Measurements from ENCODE around the gene RAB40C.

RAB40C gene

DNA sequence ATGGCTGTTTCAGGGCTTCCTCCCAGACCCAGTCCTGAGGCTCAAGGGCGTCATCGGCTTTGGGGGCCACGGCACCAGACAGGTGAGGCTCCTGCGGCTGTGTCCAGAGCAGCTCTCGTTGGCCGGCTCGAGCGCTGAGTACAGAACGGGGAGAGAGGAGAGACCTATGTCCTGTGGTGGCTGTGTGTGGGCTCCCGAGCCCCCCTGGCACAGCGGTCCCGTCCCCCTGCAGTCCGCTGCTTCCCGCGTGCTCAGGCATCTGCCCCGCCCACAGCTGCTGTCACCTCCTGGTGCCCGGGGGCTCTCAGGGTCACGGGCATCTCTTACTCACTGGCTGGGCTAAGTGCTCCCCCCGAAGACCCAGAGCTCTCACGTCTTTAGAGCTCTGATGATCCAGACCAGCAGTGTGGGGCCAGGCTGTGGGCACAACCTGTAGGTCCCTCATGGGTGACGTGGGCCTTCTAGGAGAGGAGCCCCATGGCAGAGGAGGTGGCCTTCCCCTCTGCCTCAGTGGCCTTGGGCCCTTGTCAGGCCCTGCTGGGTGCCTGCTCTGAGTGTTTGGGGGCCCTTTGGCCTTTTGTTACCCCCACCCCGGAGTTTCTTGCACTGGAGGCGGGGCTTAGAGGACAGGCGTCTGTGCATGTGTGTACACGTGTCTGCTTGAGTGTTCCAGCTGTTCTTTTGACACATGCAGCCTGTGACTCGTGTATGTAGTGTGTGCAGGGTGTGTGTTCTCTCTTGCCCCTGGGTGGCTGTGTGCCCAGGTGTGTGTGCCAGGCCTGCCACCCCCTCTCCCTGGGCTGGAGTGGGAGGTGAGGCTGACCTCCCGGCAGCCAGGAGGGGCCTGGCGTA is 62.8 kb downstream of the RAB40C start:
- no peak for DNase-seq (ENCODE audit: low spot score)
- in situ Hi-C loops (cut with MboI; ENCODE audit: low pct_unique_long_range_greater_than_20kb, low sequenced_read_pairs, unreplicated experiment), result no loop called here
- no peak for TF ChIP-seq CTCF (IDR thresholded peaks at IDR 0.05; ENCODE audit: extremely low read depth, insufficient read depth, missing control alignments)

DNA sequence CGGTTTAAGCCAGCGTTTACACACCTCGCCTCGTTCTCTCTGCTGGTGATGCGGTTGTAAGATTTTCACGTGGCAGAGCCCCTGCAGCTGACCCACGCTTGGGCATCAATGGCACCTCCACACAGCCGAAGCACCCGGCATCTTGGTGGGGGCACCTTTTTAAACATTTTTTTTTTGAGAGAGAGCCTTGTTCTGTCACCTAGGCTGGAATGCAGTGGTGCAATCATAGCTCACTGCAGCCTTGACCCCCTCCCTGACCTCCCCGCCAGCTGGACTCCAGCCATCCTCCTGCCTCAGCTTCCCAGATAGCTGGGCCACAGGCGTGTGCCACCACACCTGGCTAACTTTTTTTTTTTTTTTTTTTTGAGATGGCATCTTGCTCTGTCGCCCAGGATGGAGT is 64.2 kb downstream of the RAB40C start:
- no peak for DNase-seq (ENCODE audit: low spot score)
- TF ChIP-seq CTCF (IDR thresholded peaks at IDR 0.05; ENCODE audit: extremely low read depth, insufficient read depth, missing control alignments), result no peak
- in situ Hi-C loops (cut with MboI; ENCODE audit: low pct_unique_long_range_greater_than_20kb, low sequenced_read_pairs, unreplicated experiment), result no loop called here

DNA sequence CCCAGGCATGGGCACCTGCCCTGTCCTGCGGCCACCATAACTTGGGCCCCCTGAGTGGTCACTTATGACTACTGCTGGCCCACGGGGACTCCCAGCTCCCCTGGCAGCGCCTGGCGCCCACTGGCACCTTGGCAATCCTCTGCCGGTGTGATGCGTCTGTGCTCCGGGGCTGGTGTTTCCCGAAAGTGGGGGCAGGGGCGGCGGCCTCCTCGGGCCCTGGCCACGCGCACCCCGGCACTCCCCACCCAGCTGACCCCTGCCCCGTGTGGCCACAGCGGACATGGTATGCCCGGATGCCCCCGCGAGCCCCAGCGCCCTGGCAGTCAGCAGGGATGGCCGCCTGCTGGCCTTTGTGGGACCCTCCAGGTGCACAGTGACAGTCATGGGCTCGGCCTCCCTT is 67.6 kb downstream of the RAB40C start:
- no peak for DNase-seq (ENCODE audit: low spot score)
- TF ChIP-seq CTCF (IDR thresholded peaks at IDR 0.05; ENCODE audit: extremely low read depth, insufficient read depth, missing control alignments), result no peak
- in situ Hi-C loops (cut with MboI; ENCODE audit: low pct_unique_long_range_greater_than_20kb, low sequenced_read_pairs, unreplicated experiment), result no loop called here

DNA sequence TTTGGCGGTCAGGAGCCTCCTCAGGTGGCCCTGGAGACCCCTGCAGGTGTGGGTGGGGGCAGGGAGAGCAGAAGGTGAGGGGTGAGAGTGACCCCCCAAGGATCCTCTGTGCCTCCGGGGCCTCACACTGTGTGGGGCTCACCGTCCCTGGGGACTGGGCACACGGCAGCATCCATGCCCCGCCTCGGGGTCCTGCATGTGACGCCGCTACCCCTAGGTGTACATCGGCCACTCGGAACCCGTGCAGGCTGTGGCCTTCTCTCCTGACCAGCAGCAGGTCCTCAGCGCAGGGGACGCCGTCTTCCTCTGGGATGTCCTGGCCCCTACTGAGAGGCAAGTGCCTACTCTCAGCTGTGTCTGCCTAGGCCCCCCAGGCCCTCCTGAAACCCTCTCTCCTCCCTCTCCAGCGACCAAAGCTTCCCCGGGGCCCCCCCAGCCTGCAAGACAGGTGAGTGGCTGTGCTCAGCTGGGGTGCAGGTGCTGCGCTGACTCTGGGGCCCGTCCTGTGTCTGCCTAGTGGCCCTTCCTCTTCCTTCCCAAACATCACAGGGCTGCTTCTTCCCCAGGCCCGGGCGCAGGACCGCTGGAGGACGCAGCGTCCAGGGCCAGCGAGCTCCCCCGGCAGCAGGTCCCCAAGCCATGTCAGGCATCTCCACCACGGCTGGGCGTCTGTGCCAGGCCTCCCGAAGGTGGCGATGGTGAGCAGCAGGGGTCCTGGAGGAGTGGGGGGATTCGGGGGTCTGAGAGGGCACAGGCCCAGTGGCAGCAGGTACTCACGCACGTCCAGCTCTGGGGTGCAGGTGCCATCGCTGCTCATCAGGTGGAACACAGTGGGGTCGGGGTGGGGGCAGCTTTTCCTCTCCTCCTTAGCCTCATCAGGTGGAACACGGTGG is 69.1 kb downstream of the RAB40C start:
- no peak for DNase-seq (ENCODE audit: low spot score)
- in situ Hi-C loops (cut with MboI; ENCODE audit: low pct_unique_long_range_greater_than_20kb, low sequenced_read_pairs, unreplicated experiment), result no loop called here
- TF ChIP-seq CTCF (IDR thresholded peaks at IDR 0.05; ENCODE audit: extremely low read depth, insufficient read depth, missing control alignments), result peak; percentile 7

DNA sequence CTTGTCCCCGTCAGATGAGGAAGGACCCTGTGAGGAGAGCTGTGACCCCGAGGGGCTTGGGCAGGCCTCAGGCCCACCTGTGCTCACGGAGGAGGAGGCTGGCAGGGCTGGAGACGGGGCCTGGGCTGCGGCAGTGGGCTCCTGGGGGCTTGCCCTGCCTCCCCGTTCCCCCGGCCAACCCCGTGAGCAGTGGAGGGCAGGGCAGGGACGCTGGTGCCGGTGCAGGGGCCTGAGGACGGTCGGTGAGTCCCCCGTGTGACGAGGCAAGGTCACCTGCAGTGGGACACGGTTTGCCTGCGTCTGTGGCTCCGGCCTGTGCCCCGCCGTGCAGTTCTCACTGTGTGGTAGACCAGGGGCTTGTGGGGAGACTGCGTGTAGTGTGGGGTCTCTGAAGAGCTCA is 69.8 kb downstream of the RAB40C start:
- in situ Hi-C loops (cut with MboI; ENCODE audit: low pct_unique_long_range_greater_than_20kb, low sequenced_read_pairs, unreplicated experiment), result no loop called here
- TF ChIP-seq CTCF (IDR thresholded peaks at IDR 0.05; ENCODE audit: extremely low read depth, insufficient read depth, missing control alignments), result no peak
- DNase-seq (ENCODE audit: low spot score), result no peak

DNA sequence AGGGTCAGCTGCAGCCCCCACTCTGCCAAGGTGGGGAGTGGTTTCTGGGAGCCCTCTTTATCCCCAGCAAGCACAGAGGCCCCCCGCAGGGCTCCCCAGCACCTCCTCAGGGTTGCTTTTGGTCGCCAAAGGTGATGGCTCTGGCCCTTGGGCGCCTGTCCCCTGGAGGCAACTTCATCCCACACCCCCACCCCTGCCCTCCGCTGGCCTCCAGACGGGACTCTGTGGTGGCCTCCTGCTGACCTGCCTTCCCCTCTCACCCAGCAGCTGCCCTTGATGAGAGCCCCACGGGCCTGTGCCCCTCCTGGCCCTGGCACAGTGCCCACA is 70.2 kb downstream of the RAB40C start:
- DNase-seq (ENCODE audit: low spot score), result no peak
- TF ChIP-seq CTCF (IDR thresholded peaks at IDR 0.05; ENCODE audit: extremely low read depth, insufficient read depth, missing control alignments), result no peak
- in situ Hi-C loops (cut with MboI; ENCODE audit: low pct_unique_long_range_greater_than_20kb, low sequenced_read_pairs, unreplicated experiment), result no loop called here

All from GM13977 (cell line).